ENCODE measurements around the gene HOXC5. TPM values are rescaled to one million over a fixed set of nuclear protein-coding genes. Genes with fewer than 3 reads are reported as not detected.

The HOXC5 gene
- total and polyA plus RNA-seq, 2 donors (not counting 1 experiment from before 2014, with no cell fraction given): not detected

- ATAC-seq (ENCODE audit: low read depth): no peak
- Mint-ChIP-seq H3K4me1 (peaks cover 19% of the 10 kb centered on the region), H3K4me3 (no peak overlapping the region), H3K27ac (peak overlapping the region; percentile 32), H3K9me3 (ENCODE audit: insufficient read depth) (no peaks in the 10 kb centered on the region), H3K27me3 (peaks cover 86% of the 10 kb centered on the region)
- intact Hi-C loops (cut with micrococcal nuclease): loop anchor here (10.0 kb wide), 1 partner anchor 363 kb away; the partner anchor contains the start of gene GPR84
- ChIA-PET POLR2A (no interaction called here), CTCF (interaction anchor here (1.0 to 5.0 kb wide), 6 partner anchors 31 to 214 kb away, joined by 3 to 20 read pairs (median 4); partner anchors contain the start of gene HOXC5)
- Histone ChIP-seq H3K79me2 (ENCODE audit: control insufficient read depth, insufficient read depth, low read length) (no peaks in the 10 kb centered on the region), H3K4me2 (replicated peaks; ENCODE audit: low read depth, low read length, poor library complexity, severe bottlenecking) (no peak overlapping the region), H4K20me1 (ENCODE audit: control insufficient read depth, insufficient read depth, low read length, poor library complexity, severe bottlenecking) (no peaks in the 10 kb centered on the region), H3K36me3 (replicated peaks in 1 of 2; ENCODE audit: control extremely low read depth in 1 of 2, control insufficient read depth in 1 of 2, extremely low read depth in 1 of 2, insufficient read depth in 2 of 2, low read length in 1 of 2) (no peaks in the 10 kb centered on the region), H3K4me1 (ENCODE audit: control insufficient read depth in 2 of 2, insufficient read depth in 2 of 2, low read length in 2 of 2) (peaks cover 28 to 59% of the 10 kb centered on the region in 2 donors), H3K27ac (ENCODE audit: low read length in 2 of 2) (no peak overlapping the region), H3K4me3 (ENCODE audit: control extremely low read depth in 1 of 5, extremely low read depth in 1 of 5, insufficient read depth in 1 of 5, low read depth in 2 of 5, low read length in 4 of 5) (no peak overlapping the region), H2AFZ (ENCODE audit: insufficient read depth, low read depth, low read length, poor library complexity, severe bottlenecking) (no peak overlapping the region), H3K9ac (ENCODE audit: low read length) (no peak overlapping the region), H3K27me3 (replicated peaks in 1 of 4; ENCODE audit: control extremely low read depth in 1 of 4, control insufficient read depth in 3 of 4, insufficient read depth in 4 of 4, low read length in 3 of 4) (peaks cover 0 to 99% (median 83%) of the 10 kb centered on the region in 4 experiments), H3K9me3 (ENCODE audit: control extremely low read depth in 1 of 3, control insufficient read depth in 2 of 3, insufficient read depth in 1 of 3, low read length in 2 of 3) (peaks cover 0 to 71% (median 0%) of the 10 kb centered on the region in 3 donors)
- DNase-seq: no peak
- TF ChIP-seq CTCF (IDR thresholded peaks at IDR 0.05): no peak
- TF ChIP-seq EZH2 (IDR thresholded peaks at IDR 0.05; ENCODE audit: borderline replicate concordance, insufficient read depth, low read depth, low read length, poor library complexity, severe bottlenecking): no peak
- WGBS (ENCODE audit: insufficient coverage): 31% methylated on average over 5 of the region's 8 CpGs
These were observed 31.3 kb upstream of the HOXC5 start for GRCh38 chr12:54001283-54002187.
